Ishikawa (cell line): ENCODE measurements around the gene OR13C9.

Experiments
- CEBPB ChIP-seq: IDR thresholded peaks from 2 replicates; pipeline ENCODE4 v1.6.1; 2012
- NFIC ChIP-seq: IDR thresholded peaks from 2 replicates; pipeline ENCODE4 v1.6.1; 2012
- TCF12 ChIP-seq: IDR thresholded peaks from 2 replicates; pipeline ENCODE4 v1.6.1; 2012; ENCODE audit warnings: low read depth
- YY1 ChIP-seq: IDR thresholded peaks from 2 replicates; pipeline ENCODE4 v1.6.1; 2012; ENCODE audit warnings: low read depth
- ZBTB7A ChIP-seq: IDR thresholded peaks from 2 replicates; pipeline ENCODE4 v1.6.1; 2012; ENCODE audit warnings: low read depth
- TF ChIP-seq, protein P1 (sequence below): IDR thresholded peaks from 2 replicates; pipeline ENCODE4 v1.6.1; 2012

DNA sequence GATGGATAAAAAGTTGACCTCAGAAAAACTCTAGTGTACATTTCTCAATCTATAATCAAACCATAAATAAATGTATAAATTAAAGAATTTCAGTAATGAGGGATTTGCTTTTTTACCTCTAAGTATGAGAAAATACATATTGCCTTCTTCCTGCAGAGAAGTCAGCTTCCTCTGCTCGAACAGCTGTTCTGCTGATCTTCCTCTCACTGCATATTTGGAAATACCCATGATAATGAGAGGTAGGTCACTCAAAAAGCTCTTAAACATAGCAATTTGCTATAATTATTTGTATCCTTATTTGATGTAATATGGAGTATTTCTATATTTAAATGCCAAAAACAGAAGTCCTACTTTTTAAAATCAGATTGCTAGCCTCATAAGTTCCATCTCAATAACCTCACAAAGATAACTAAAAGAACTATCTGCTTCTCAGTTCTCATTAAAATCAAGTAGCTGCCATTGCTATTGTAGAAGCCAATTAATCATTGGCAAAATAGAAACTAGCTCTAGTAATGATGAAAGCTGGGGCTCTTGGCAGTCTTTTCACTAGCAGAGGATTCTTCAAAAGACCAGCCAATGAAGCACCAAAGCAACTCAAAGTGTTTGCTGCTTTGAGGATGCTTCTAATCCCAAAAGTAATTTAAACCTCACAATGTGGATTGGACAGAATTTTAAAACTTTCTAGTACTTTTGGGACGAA, 40.6 kb upstream of the OR13C9 start:
- TF ChIP-seq, protein P1, sequence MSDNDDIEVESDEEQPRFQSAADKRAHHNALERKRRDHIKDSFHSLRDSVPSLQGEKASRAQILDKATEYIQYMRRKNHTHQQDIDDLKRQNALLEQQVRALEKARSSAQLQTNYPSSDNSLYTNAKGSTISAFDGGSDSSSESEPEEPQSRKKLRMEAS = no peak
- no peak for TF ChIP-seq YY1
- no peak for TF ChIP-seq NFIC
- no peak for TF ChIP-seq TCF12
- no peak for TF ChIP-seq CEBPB
- no peak for TF ChIP-seq ZBTB7A
